Measurements from ENCODE around the gene KCNMB2. TPM values are rescaled to one million over a fixed set of nuclear protein-coding genes. Genes with fewer than 3 reads are reported as not detected.

KCNMB2 gene
- polyA plus RNA-seq, 3 donors: not detected

DNA sequence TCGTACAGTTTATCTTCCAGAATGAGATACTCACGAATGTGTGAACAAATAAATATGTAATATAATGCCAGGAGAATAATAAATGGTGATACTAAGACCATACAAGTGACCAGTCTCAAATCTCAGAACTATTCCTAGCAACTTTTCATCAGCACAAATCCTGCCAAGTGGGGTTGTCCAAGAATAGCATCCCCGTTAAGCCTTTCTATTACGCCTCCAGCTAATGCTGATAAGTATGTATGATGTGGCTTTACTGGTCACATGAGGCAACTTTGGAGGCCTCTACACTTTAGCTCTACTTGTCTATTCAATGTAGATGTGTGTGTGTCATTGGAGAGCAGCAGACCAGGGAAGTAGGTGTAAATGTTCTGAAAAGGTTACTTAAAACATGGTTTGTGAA lies 129.5 kb downstream of the KCNMB2 start:
- Histone ChIP-seq H2AFZ (ENCODE audit: insufficient read depth, low read depth, low read length, poor library complexity, severe bottlenecking) (no peak overlapping the region), H3K4me2 (replicated peaks; ENCODE audit: extremely low read depth, low read length, poor library complexity, severe bottlenecking) (no peak overlapping the region), H3K36me3 (replicated peaks in 1 of 2; ENCODE audit: control insufficient read depth in 1 of 2, insufficient read depth in 2 of 2, low read length in 2 of 2) (no peaks in the 10 kb centered on the region), H3K27ac (ENCODE audit: low read depth in 1 of 2, low read length in 2 of 2) (no peak overlapping the region), H3K4me3 (replicated peaks in 1 of 3; ENCODE audit: low read depth in 2 of 3, low read length in 3 of 3) (no peak overlapping the region), H3K9me3 (replicated peaks in 1 of 2; ENCODE audit: control insufficient read depth in 1 of 2, insufficient read depth in 1 of 2, low read length in 2 of 2) (peaks cover 0 to 3% of the 10 kb centered on the region in 2 donors), H3K4me1 (ENCODE audit: control insufficient read depth in 1 of 2, insufficient read depth in 2 of 2, low read length in 2 of 2) (no peaks in the 10 kb centered on the region), H4K20me1 (ENCODE audit: insufficient read depth, low read length) (no peaks in the 10 kb centered on the region), H3K79me2 (ENCODE audit: insufficient read depth, low read length) (no peaks in the 10 kb centered on the region), H3K9ac (ENCODE audit: insufficient read depth, low read length, poor library complexity, severe bottlenecking) (no peak overlapping the region), H3K27me3 (ENCODE audit: control insufficient read depth in 2 of 2, insufficient read depth in 2 of 2, low read length in 2 of 2) (no peaks in the 10 kb centered on the region)
- no CpG with 5 or more reads among the region's 4 CpGs for WGBS (ENCODE audit: insufficient coverage)
- intact Hi-C loops (cut with micrococcal nuclease): no loop called here
- H3K4me3 Mint-ChIP-seq: no peak overlapping the region
- H3K4me1 Mint-ChIP-seq: no peaks in the 10 kb centered on the region
- TF ChIP-seq, protein P1, sequence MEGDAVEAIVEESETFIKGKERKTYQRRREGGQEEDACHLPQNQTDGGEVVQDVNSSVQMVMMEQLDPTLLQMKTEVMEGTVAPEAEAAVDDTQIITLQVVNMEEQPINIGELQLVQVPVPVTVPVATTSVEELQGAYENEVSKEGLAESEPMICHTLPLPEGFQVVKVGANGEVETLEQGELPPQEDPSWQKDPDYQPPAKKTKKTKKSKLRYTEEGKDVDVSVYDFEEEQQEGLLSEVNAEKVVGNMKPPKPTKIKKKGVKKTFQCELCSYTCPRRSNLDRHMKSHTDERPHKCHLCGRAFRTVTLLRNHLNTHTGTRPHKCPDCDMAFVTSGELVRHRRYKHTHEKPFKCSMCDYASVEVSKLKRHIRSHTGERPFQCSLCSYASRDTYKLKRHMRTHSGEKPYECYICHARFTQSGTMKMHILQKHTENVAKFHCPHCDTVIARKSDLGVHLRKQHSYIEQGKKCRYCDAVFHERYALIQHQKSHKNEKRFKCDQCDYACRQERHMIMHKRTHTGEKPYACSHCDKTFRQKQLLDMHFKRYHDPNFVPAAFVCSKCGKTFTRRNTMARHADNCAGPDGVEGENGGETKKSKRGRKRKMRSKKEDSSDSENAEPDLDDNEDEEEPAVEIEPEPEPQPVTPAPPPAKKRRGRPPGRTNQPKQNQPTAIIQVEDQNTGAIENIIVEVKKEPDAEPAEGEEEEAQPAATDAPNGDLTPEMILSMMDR (IDR thresholded peaks at IDR 0.05): no peak
- no peak overlapping the region for H3K27ac Mint-ChIP-seq
- no peaks in the 10 kb centered on the region for H3K27me3 Mint-ChIP-seq (ENCODE audit: low read depth in 3 of 3)
- no peak for DNase-seq
- peaks cover 0 to 8% (median 4%) of the 10 kb centered on the region in 7 donors for H3K9me3 Mint-ChIP-seq
- H3K36me3 Mint-ChIP-seq: no peaks in the 10 kb centered on the region

DNA sequence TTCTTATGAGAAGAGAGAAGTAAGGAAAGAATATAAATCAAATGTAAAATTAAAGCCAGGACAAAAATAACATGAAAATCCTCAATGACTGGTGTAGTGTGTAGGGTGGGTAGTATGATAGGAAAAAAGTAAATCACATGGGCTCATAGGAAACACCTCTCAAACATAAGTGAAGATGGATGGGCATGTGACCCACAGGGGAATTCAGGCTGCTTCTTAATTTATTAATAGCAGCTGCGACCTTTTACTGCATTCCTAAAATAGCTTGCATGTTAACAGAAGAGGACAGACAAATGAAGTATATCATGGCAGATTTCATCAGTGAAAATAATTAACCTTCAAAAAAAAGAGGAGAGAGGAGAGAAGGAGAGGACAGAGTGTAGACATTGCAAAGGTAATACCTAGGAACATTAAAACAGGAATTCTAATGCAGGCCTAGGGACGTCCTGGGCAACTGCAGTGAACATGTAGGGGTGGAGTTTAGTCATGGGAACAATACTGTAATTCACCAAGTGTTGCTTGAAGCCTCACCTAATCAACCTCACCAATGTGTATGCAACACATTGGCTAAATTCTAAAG lies 132.9 kb downstream of the KCNMB2 start:
- no peak overlapping the region for H3K4me3 ChIP-seq (replicated peaks in 1 of 3; ENCODE audit: low read depth in 2 of 3, low read length in 3 of 3)
- no peak overlapping the region for H3K27ac ChIP-seq (ENCODE audit: low read depth in 1 of 2, low read length in 2 of 2)
- H3K4me2 ChIP-seq (replicated peaks; ENCODE audit: extremely low read depth, low read length, poor library complexity, severe bottlenecking): no peak overlapping the region
- H3K4me3 Mint-ChIP-seq: no peak overlapping the region
- no CpG with 5 or more reads among the region's 2 CpGs for WGBS (ENCODE audit: insufficient coverage)
- no peaks in the 10 kb centered on the region for H3K9me3 ChIP-seq (replicated peaks in 1 of 2; ENCODE audit: control insufficient read depth in 1 of 2, insufficient read depth in 1 of 2, low read length in 2 of 2)
- H3K9ac ChIP-seq (ENCODE audit: insufficient read depth, low read length, poor library complexity, severe bottlenecking): no peak overlapping the region
- H3K36me3 ChIP-seq (replicated peaks in 1 of 2; ENCODE audit: control insufficient read depth in 1 of 2, insufficient read depth in 2 of 2, low read length in 2 of 2): no peaks in the 10 kb centered on the region
- DNase-seq: no peak
- no peaks in the 10 kb centered on the region for H4K20me1 ChIP-seq (ENCODE audit: insufficient read depth, low read length)
- no peaks in the 10 kb centered on the region for H3K27me3 Mint-ChIP-seq (ENCODE audit: low read depth in 3 of 3)
- H3K27ac Mint-ChIP-seq: no peak overlapping the region
- intact Hi-C loops (cut with micrococcal nuclease): no loop called here
- H2AFZ ChIP-seq (ENCODE audit: insufficient read depth, low read depth, low read length, poor library complexity, severe bottlenecking): no peak overlapping the region
- TF ChIP-seq, protein P1 (IDR thresholded peaks at IDR 0.05): no peak
- H3K27me3 ChIP-seq (ENCODE audit: control insufficient read depth in 2 of 2, insufficient read depth in 2 of 2, low read length in 2 of 2): no peaks in the 10 kb centered on the region
- no peaks in the 10 kb centered on the region for H3K36me3 Mint-ChIP-seq
- no peaks in the 10 kb centered on the region for H3K79me2 ChIP-seq (ENCODE audit: insufficient read depth, low read length)
- no peaks in the 10 kb centered on the region for H3K4me1 Mint-ChIP-seq
- H3K9me3 Mint-ChIP-seq: peaks cover 2 to 8% (median 3%) of the 10 kb centered on the region in 7 donors
- H3K4me1 ChIP-seq (ENCODE audit: control insufficient read depth in 1 of 2, insufficient read depth in 2 of 2, low read length in 2 of 2): no peaks in the 10 kb centered on the region
